Keratinocyte (primary cell): Measurements from ENCODE around the gene EGLN1. TPM values are rescaled to one million over a fixed set of nuclear protein-coding genes. Genes with fewer than 3 reads are reported as not detected.
"Not testable (repeated sequence)": the region's sequence is repeated elsewhere in the genome, so short reads cannot be mapped to it uniquely, and the experiment has no call there.

Experiments
- DNase-seq: peaks from one replicate; pipeline ENCODE4 v3.0.0-alpha.2; 2011; ENCODE audit warnings: low read depth, missing footprints, low spot score
- FAIRE-seq: peaks from 2 replicates; lab custom pipeline; 2011; peaks lifted over from hg19 to GRCh38; lab: Jason Lieb, UNC
- H2AFZ ChIP-seq: 2 replicates; pipeline ENCODE4 v1.6.0; 2012; ENCODE audit warnings: low read length, control low read depth, inconsistent platforms; ENCODE audit not compliant: control insufficient read depth
- H3K27ac ChIP-seq: 2 replicates; pipeline ENCODE4 v1.5.1; 2011; ENCODE audit warnings: low read length; ENCODE audit not compliant: control insufficient read depth, insufficient read depth
- H3K27me3 ChIP-seq: 3 replicates; pipeline ENCODE4 v1.6.0; 2011; ENCODE audit warnings: low read length; ENCODE audit not compliant: control insufficient read depth, insufficient read depth; ENCODE audit errors: extremely low read depth
- H3K36me3 ChIP-seq, 2 experiments: 2 replicates in 1 of 2; 3 replicates in 1 of 2; pipeline ENCODE4 v1.5.1; 2011; ENCODE audit warnings: low read length in 2 of 2, mild to moderate bottlenecking in 1 of 2; ENCODE audit not compliant: control insufficient read depth in 2 of 2, insufficient read depth in 2 of 2; ENCODE audit errors: extremely low read depth in 1 of 2
- H3K4me1 ChIP-seq: 3 replicates; pipeline ENCODE4 v1.5.1; 2011; ENCODE audit warnings: low read length; ENCODE audit not compliant: control insufficient read depth, insufficient read depth; ENCODE audit errors: extremely low read depth
- H3K4me2 ChIP-seq: 3 replicates; pipeline ENCODE4 v1.6.0; 2011; ENCODE audit warnings: low read depth, low read length; ENCODE audit not compliant: control insufficient read depth, insufficient read depth; ENCODE audit errors: extremely low read depth
- H3K4me3 ChIP-seq, 3 experiments: fragments of 200-600 bp in 1 of 3; sonication (generic) in 1 of 3; 2 replicates in 2 of 3; 3 replicates in 1 of 3; pipeline ENCODE4 v1.5.1; 2011 to 2016; ENCODE audit warnings: low read length in 3 of 3, mild to moderate bottlenecking in 3 of 3, control low read depth in 2 of 3, inconsistent platforms in 1 of 3, low read depth in 1 of 3, mixed read lengths in 1 of 3, mixed run types in 1 of 3, moderate library complexity in 1 of 3; ENCODE audit not compliant: control insufficient read depth in 2 of 3, insufficient read depth in 2 of 3; ENCODE audit errors: extremely low read depth in 1 of 3
- H3K79me2 ChIP-seq: 2 replicates; pipeline ENCODE4 v1.6.0; 2012; ENCODE audit warnings: low read length; ENCODE audit not compliant: control insufficient read depth, insufficient read depth
- H3K9ac ChIP-seq: 3 replicates; pipeline ENCODE4 v1.6.0; 2011; ENCODE audit warnings: low read length; ENCODE audit not compliant: control insufficient read depth, insufficient read depth; ENCODE audit errors: extremely low read depth
- H3K9me1 ChIP-seq: 3 replicates; pipeline ENCODE4 v1.6.0; 2011; ENCODE audit warnings: low read length; ENCODE audit not compliant: control insufficient read depth, insufficient read depth; ENCODE audit errors: extremely low read depth
- H3K9me3 ChIP-seq: 2 replicates; pipeline ENCODE4 v1.5.1; 2012; ENCODE audit warnings: low read depth, low read length; ENCODE audit not compliant: control insufficient read depth
- H4K20me1 ChIP-seq: 3 replicates; pipeline ENCODE4 v1.6.0; 2011; ENCODE audit warnings: low read length; ENCODE audit not compliant: control insufficient read depth, insufficient read depth; ENCODE audit errors: extremely low read depth
- EZH2 ChIP-seq: IDR thresholded peaks from one replicate; pipeline ENCODE4 v1.6.1; 2012; ENCODE audit warnings: inconsistent platforms, mild to moderate bottlenecking, low read length, moderate library complexity
- dilution Hi-C: fragments of 300-500 bp; cut with MboI; formaldehyde crosslinking; loops from one replicate; pipeline ENCODE4 v1.7.0; 2020; ENCODE audit warnings: low sequenced_read_pairs; ENCODE audit not compliant: extremely low pct_ligation_motif_present
- polyA minus RNA-seq, 3 experiments: library from RNA; depleted of rRNA, polyadenylated mRNA; stranded (reverse); fragments of >200 nt; gene quantifications; 1 replicate in 1 of 3; 2 replicates in 1 of 3; 3 replicates in 1 of 3; pipeline ENCODE4 v1.2.3, GENCODE V29; 2011
- polyA plus RNA-seq, 5 experiments: library from polyadenylated mRNA; depleted of rRNA in 3 of 5; stranded (reverse) in 3 of 5; stranded (forward) in 1 of 5; unstranded in 1 of 5; fragments of >200 nt; gene quantifications; 1 replicate in 1 of 5; 2 replicates in 3 of 5; 3 replicates in 1 of 5; pipeline versions ENCODE4 v1.2.1 to v1.2.3, GENCODE V29; 2011 to 2012; ENCODE audit warnings: missing spikeins in 2 of 5, low read depth in 1 of 5, low replicate concordance in 1 of 5
- TF ChIP-seq, protein P1 (sequence below), 3 experiments: IDR thresholded peaks in 1 of 3; conservative IDR thresholded peaks in 1 of 3; optimal IDR thresholded peaks in 1 of 3; 2 replicates in 2 of 3; 3 replicates in 1 of 3; pipeline versions ENCODE3 to v1.5.1; 2011; ENCODE audit warnings: low read length in 3 of 3, mild to moderate bottlenecking in 3 of 3, moderate library complexity in 2 of 3, control low read depth in 1 of 3, inconsistent platforms in 1 of 3; ENCODE audit not compliant: insufficient read depth in 2 of 3; ENCODE audit errors: extremely low read depth in 1 of 3

The EGLN1 gene
- polyA plus RNA-seq (15.5 to 34.1 TPM (median 17.6 TPM) in 3 replicates), polyA minus RNA-seq (2.9 to 44.8 TPM (median 15.0 TPM) in 3 replicates)
- 12.7 TPM for polyA plus RNA-seq (2011; ENCODE audit: low read depth)
- polyA plus RNA-seq (2011; cell fraction: cytosol; rRNA removed): 17.4 and 40.9 TPM in 2 replicates
- 11.8 and 16.1 TPM in 2 replicates for polyA plus RNA-seq (2011; cell fraction: nucleus; rRNA removed)
- polyA plus RNA-seq (2012; ENCODE audit: low replicate concordance): 18.3 and 18.7 TPM in 2 replicates
- 22.3 TPM for polyA minus RNA-seq (2011; cell fraction: cytosol; rRNA and poly(A)+ RNA removed)
- 13.2 and 15.7 TPM in 2 replicates for polyA minus RNA-seq (2011; cell fraction: nucleus; rRNA and poly(A)+ RNA removed)

DNA sequence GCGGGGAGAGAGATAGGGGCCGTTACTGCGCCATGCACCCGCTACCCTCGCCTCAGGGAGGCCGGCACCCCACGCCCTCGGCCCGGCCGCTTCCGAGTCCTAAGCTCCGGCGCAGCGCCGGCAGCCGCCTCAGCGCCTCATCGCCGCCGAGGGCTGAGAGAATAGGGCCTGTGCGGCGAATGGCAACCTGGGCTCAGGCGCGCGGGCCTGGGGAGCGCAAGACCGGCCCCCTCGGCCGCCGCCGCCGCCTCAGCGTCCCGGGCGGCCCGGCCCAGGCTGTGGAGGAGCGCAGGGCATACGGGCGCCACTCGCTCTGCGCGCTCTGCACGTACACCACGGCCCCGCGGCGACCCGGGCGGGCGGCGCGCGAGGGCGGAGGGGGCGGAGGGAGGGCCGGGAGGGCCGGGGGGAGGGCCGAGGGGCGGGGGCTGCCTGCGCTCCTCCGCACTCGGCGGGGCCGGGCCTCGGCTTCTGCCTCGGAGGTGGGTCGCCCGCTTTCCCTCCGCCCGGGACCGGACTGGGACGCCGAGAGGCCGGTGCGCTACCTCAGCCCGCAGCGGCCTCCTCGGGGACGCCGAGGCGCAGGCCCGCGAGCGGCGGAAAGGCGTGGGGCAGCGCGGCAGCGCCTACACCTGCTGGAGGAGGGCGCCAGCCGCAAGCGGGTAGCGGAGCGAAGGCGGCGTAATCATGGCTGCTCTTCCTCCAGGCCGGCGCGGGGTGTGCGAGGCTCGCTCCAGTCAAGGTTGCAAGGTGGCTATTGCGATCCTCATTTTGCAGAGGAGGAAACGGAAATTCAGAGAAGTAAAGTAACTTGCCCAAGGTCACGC is at the start of gene EGLN1:
EGLN1 (minus strand) TSS at position 317 of the 827 bp plus-strand sequence. CDS start 399 bp downstream, outside the sequence.
- DNase-seq (no peak), FAIRE-seq (peak; percentile 48)
- TF ChIP-seq, protein P1, sequence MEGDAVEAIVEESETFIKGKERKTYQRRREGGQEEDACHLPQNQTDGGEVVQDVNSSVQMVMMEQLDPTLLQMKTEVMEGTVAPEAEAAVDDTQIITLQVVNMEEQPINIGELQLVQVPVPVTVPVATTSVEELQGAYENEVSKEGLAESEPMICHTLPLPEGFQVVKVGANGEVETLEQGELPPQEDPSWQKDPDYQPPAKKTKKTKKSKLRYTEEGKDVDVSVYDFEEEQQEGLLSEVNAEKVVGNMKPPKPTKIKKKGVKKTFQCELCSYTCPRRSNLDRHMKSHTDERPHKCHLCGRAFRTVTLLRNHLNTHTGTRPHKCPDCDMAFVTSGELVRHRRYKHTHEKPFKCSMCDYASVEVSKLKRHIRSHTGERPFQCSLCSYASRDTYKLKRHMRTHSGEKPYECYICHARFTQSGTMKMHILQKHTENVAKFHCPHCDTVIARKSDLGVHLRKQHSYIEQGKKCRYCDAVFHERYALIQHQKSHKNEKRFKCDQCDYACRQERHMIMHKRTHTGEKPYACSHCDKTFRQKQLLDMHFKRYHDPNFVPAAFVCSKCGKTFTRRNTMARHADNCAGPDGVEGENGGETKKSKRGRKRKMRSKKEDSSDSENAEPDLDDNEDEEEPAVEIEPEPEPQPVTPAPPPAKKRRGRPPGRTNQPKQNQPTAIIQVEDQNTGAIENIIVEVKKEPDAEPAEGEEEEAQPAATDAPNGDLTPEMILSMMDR (optimal IDR thresholded peaks at IDR 0.05 in 1 of 3, IDR thresholded peaks at IDR 0.05 in 1 of 3, conservative IDR thresholded peaks at IDR 0.05 in 1 of 3; ENCODE audit: extremely low read depth in 1 of 3, insufficient read depth in 2 of 3, low read length in 3 of 3): peak; percentile 20 to 64 (median 62)
- TF ChIP-seq EZH2: no peak
- H3K79me2 ChIP-seq: peaks cover 44% of the 10 kb centered on the region
- H3K9me3 ChIP-seq: no peaks in the 10 kb centered on the region
- peaks cover 2% of the 10 kb centered on the region for H4K20me1 ChIP-seq
- H3K4me1 ChIP-seq: peaks cover 25% of the 10 kb centered on the region
- H3K4me2 ChIP-seq: peak within 1 kb of the TSS; percentile 99
- H3K27ac ChIP-seq: peak within 1 kb of the TSS; percentile 65
- H3K9ac ChIP-seq: peak within 1 kb of the TSS; percentile 76
- no peaks in the 10 kb centered on the region for H3K27me3 ChIP-seq
- no peaks in the 10 kb centered on the region for H3K36me3 ChIP-seq
- dilution Hi-C loops: no loop called here
- H3K9me1 ChIP-seq: no peaks in the 10 kb centered on the region
- H2AFZ ChIP-seq: peak within 1 kb of the TSS; percentile 98
- peak within 1 kb of the TSS; percentile 88 to 95 (median 94) for H3K4me3 ChIP-seq

DNA sequence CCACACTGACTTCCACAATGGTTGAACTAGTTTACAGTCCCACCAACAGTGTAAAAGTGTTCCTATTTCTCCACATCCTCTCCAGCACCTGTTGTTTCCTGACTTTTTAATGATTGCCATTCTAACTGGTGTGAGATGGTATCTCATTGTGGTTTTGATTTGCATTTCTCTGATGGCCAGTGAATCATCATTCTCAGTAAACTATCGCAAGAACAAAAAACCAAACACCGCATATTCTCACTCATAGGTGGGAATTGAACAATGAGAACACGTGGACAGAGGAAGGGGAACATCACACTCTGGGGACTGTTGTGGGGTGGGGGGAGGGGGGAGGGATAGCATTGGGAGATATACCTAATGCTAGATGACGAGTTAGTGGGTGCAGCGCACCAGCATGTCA is 49.4 kb upstream of the EGLN1 start:
- H3K9ac ChIP-seq, DNase-seq, H2AFZ ChIP-seq, FAIRE-seq, H4K20me1 ChIP-seq, H3K9me1 ChIP-seq, dilution Hi-C loops, H3K4me3 ChIP-seq, H3K27me3 ChIP-seq, H3K27ac ChIP-seq, H3K9me3 ChIP-seq, H3K36me3 ChIP-seq, H3K79me2 ChIP-seq, H3K4me1 ChIP-seq, H3K4me2 ChIP-seq: not testable (repeated sequence)

DNA sequence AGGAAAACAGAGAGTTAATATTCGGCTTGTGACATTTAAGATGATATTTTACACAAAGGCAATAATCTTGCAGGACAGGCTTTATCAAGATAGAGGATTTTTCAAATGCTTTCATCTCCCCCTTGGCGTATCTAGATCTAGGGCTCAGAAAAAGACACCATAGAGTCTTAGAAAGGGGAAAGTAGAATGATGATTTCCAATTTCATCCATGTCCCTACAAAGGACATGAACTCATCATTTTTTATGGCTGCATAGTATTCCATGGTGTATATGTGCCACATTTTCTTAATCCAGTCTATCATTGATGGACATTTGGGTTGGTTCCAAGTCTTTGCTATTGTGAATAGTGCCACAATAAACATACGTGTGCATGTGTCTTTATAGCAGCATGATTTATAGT is 48.9 kb upstream of the EGLN1 start:
- H3K9ac ChIP-seq, H3K27me3 ChIP-seq, H3K36me3 ChIP-seq, H3K9me1 ChIP-seq, DNase-seq, H3K79me2 ChIP-seq, H2AFZ ChIP-seq, H4K20me1 ChIP-seq, H3K27ac ChIP-seq, dilution Hi-C loops, H3K4me3 ChIP-seq, H3K4me2 ChIP-seq, FAIRE-seq, H3K4me1 ChIP-seq, H3K9me3 ChIP-seq: not testable (repeated sequence)
